GM18861 (cell line): ENCODE measurements around the gene B9D2.
A peak's percentile ranks its signal among the peaks of the same experiment; 100 is the strongest.

Experiments
- ATAC-seq: cut with Tn5 transposase; IDR thresholded peaks from one replicate; pipeline ENCODE4 v1.9.1; 2021; ENCODE audit not compliant: unreplicated experiment

Gene B9D2

DNA sequence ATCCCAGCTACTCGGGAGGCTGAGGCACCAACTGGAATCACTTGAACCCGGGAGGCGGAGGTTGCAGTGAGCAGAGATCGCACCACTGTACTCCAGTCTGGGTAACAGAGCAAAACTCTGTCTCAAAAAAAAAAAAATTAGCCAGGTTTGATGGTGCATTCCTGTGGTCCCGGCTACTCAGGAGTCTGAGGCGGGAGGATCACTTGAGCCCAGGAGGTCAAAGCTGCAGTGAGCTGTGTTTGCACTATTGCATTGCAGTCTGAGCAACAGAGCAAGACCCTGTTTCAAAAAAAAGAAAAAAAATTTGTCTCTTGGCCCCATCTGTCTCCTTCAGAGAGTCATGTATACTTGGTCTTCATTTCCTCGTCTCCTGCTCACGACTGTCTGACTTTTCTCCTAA is 52.3 kb downstream of the B9D2 start:
- no peak for ATAC-seq

DNA sequence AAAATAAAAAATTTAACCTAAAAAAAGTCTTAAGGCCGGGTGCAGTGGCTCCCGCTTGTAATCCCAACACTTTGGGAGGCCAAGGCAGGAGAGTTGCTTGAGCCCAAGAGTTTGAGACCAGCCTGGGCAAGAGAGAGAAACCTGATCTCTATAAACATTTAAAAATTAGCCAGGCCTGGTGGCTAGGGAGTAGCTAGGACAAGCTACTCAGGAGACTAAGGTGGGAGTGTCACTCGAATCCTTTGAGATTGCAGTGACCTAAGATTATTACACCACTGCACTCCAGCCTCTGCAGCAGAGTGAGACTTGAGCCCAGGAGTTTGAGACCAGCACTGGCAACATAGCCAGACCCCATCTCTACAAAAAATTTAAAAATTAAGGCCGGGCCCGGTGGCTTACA is 52.9 kb downstream of the B9D2 start:
- no peak for ATAC-seq

DNA sequence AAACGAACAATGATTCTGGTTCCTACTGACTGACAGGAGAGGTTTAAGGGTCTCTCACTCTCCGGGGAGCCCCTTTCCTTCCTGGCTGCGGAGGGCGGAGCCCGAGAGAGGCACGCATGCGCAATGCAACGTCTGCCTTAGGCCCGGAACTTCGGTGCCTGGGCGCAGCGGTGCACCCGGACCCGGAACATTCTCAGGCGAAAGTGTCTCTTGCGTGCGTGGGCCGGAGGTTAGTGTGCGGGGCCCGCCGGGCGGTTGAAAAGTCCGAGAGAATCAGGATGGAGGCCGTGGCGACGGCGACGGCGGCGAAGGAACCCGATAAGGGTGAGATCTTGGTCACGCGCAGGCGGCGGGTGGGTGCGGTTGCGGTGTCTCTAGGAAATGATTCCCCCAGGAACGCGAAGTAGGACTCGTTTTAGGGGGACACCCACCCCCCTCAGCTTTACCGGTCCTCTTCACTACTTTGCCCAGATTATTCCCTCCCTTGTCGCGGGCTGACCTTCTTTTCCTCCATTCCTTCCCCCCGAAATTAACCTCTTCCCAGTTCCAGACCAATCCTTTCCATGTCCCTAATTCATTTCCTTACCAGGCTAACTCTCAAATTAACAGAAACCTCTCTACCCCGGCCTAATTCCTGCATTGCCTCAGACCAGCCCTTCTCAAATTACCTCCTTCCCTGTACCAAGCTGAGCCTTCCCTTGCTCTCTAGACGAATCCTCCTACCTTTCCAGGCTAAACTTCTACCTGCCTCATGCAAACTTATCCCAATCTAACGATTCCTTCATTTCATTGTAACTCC is 53.7 kb downstream of the B9D2 start, which contains the start of gene CCDC97:
Gene CCDC97, plus strand, starts transcription at position 140 of the 799 bp plus-strand sequence. Its CDS starts 139 bp downstream, at position 279.
- peak; percentile 38 for ATAC-seq

DNA sequence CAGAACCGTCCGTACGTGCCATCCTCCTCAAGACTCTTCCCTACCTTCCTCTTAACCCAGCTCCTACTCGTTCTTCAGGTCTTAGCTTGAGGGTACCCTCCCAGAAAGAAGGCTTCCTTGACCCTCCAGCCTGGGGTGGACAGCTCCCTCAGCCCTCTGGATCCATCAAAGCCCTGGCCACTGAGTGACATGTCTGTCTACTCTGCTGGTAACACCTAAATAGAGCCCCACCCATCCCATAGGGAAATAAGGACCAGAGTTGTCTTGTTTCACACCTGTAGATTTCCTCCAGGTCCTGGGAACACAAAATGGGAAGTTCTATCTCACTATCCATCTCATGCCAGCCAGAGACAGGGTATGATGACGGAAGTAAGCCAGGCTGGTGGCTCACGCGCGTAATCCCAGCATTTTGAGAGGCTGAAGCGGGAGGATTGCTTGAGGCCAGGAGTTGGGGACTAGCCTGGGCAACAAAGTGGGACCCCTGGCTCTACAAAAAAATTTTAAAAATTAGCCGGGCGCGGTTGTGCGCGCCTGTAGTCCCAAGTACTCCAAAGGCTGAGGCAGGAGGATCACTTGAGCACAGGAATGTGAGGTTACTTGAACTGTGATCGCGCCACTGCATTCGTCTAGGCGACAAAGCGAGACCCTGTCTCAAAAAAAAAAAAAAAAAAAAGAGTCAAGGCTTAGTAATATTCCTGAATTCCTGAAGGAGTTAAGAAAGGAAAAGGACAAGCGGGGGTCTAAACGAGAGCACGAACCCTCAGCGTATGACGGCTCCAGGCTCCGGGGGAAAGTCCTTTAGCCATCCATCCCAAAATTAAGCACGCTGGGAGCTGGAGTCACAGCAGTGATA is 54.5 kb downstream of the B9D2 start:
- ATAC-seq = no peak

DNA sequence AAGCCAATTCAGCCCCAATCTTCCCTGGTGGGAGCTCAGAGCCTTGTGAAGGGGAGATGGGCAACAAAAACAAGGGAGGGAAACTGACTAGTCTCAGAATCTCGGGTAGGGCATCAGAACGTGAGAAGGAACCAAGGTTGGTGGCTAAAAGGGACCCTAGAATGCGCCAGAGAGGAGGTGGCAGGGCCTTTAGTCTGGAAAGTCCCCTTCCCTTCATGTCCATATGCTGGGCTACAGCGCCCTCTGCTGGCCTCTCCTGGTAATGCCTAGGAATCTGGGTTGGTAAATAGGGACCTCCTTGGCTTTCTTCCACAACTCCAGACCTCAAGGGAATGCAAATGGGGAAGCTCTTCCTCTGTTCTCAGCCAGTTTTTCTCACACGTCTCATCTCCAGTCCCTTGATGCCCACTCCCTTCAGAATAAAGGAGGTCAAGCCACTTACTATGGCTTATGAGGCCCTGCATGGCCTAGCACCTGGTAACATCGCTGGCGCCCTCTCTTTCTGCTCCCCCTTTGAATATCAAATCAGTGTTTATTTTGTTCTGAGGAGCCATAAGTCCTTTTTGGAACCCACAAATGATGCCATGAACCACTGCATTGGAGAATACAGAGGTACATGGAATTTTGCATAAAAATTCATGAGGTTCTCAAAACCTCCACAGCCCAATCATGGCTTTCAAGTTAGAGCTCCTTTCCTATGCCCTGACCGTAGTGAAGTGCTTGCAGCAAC is 55.3 kb downstream of the B9D2 start:
- peak; percentile 36 for ATAC-seq

DNA sequence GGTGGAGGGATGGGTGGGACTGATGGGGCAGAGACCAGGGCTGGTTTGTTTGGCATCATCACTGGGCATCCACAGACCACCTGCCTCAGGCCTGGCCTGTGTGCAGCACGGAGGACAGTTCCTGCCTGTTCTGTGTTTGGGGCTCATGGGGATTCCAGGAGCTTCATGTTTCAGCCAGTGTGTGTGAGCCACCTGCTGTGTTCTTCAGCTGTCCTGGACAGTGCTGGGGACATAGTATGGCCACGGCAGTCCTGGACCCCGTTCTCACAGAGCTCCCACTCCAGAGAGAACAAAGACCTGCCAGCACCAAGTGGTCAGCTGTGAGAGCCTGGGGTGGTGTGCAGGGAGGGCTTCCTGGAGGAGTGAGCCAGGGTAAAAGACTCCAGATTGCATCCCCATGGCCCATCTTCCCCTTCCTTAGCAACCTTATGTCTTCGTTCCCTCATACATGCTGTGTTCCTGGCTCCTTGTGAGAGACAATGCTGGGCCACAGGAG is 55.9 kb downstream of the B9D2 start:
- ATAC-seq = no peak

DNA sequence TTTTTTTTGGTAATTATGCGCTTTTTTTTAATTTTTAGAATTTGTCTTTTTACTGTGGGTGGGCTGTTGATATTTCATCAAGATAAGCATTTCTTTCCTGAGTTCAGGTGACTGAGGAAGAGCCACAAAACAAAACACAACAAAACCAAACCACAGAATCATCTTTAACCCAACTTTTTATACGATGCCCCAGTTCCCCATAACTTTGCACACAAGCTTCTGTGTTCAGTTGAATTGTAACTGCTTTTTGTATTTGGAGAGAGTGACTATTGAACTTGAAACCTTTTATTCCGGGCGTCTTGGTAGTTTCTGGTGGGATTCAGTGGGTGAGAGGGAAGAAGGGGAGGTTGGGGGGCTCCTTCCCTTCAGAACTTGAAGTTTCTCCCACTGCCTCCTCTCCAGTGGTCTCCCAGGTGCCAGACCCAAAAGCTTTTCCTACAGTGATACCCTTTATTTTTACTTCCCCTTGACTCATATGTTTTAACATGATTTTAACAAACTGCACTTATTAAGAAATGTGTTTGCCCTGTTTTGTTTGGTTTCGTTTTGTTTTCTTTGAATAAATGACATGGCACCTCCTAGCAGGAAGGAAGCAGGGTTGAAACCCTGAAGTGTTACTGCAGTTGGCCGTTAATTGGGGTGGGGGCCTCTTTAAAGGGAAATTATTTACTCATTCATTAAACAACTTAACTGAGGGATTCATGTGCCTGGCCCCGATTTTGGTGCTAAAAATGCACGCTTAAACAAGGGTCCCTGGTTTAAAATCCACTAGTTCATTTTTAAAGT is 56.7 kb downstream of the B9D2 start:
- ATAC-seq = no peak

DNA sequence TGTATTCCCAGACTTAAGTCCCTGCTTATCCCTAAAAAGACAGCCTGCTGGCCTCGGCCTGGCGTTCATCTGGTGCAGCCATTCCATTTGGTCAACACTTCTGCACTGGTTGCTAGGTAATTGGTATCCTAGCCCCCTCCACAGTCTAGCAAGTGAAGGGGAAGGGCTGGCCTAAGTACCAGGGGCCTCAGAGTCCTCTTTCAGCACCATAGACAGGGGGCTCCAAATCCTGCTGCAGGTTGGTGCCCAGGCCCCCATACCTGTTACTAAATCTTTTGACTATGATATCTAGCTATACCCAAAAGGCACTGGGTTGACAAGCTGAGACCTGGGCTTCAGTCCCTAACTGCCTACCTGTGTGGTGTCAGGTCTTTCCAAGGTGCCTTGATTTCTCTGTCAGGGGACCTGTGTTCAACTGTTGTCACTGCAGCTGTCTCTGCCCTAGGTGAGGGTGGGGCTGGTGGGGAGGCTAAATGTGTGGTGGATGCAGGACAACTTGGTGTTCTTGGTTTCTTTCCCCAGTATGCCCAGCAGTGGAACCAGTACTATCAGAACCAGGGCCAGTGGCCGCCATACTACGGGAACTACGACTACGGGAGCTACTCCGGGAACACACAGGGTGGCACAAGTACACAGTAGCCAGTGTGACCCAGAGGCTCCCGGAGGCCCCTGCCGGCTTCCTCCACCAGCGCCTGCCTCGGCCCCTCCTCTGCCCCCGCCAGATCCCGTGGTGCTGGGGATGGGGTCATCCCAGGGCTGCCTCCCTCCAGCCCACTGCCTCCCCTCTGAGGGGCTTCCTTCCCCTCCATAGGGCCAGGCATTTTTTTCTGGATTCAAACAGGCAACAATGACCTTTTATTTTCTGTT is 57.8 kb downstream of the B9D2 start:
- ATAC-seq = no peak

DNA sequence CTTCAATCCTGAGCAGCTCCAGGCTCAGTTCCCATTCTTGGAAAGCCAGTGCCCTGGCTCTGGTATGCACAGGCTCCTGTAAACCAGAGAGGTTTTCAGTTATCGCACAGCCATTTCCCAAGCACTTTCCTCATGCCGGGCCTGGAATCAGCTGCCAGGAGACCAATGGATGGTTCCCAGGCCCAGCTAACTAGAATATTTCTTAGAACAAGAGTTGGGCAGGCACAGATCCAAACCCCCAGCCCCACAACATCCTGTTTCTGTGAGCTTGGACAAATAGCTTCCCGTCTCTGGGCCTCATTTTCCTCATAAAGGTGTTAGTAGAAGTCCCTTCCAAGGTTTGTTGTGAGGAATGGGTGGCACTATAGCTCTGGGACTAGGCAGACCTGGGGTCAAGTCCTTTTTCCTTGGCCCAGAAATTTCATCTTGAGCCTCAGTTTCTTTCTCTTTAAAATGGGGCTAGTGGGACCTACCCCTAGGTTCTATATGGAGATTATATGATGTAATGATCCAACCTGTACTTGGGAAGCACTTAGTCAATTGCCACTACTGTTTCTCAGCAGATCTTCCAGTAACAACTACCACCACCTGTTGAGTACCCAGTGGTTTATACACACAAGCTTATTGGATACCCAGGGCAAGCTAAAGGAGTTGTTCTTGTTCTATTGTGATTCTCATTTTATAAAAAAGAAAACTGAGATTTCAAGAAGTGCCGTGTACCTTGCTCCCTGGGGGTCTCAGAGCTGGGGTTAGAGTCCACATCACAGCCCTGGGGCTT is 59.1 kb downstream of the B9D2 start:
- ATAC-seq = no peak
